Measurements from ENCODE around the gene AMFR. TPM values are rescaled to one million over a fixed set of nuclear protein-coding genes. Genes with fewer than 3 reads are reported as not detected.

Gene AMFR
- total RNA-seq, 3 donors from 2014 or later (not counting 1 experiment from before 2014, with no cell fraction given): 58.4 to 87.1 (median 71.7) TPM

GRCh38 chr16:56327929-56328258 lies 97.5 kb downstream of the AMFR start:
- Mint-ChIP-seq H3K4me3 (no peak overlapping the region), H3K4me1 (peaks cover 0 to 5% of the 10 kb centered on the region in 2 donors), H3K9me3 (no peaks in the 10 kb centered on the region), H3K36me3 (no peaks in the 10 kb centered on the region), H3K27ac (no peak overlapping the region), H3K27me3 (ENCODE audit: low read depth in 2 of 2) (no peaks in the 10 kb centered on the region)
- H3K4me3 ChIP-seq (ENCODE audit: low read length): no peak overlapping the region
- H3K27ac ChIP-seq (ENCODE audit: low read length): no peak overlapping the region
- WGBS (ENCODE audit: insufficient coverage): 90% methylated on average over 5 of the region's 6 CpGs
- no peaks in the 10 kb centered on the region for H3K27me3 ChIP-seq (ENCODE audit: control insufficient read depth, insufficient read depth, low read length)
- intact Hi-C loops (cut with micrococcal nuclease): no loop called here
- H3K9me3 ChIP-seq (ENCODE audit: control insufficient read depth, insufficient read depth, low read length): no peaks in the 10 kb centered on the region
- no peaks in the 10 kb centered on the region for H3K36me3 ChIP-seq (ENCODE audit: control insufficient read depth, insufficient read depth, low read length)
- ATAC-seq: no peak
- no peaks in the 10 kb centered on the region for H3K4me1 ChIP-seq (ENCODE audit: control insufficient read depth, insufficient read depth, low read length)
- no peak for DNase-seq
- no peak for TF ChIP-seq CTCF (IDR thresholded peaks at IDR 0.05)

GRCh38 chr16:56327071-56327928 lies 98.0 kb downstream of the AMFR start:
- no peak for TF ChIP-seq CTCF (IDR thresholded peaks at IDR 0.05)
- WGBS (ENCODE audit: insufficient coverage): 94% methylated on average over 13 of the region's 18 CpGs
- Histone ChIP-seq H3K4me1 (ENCODE audit: control insufficient read depth, insufficient read depth, low read length) (no peaks in the 10 kb centered on the region), H3K9me3 (ENCODE audit: control insufficient read depth, insufficient read depth, low read length) (no peaks in the 10 kb centered on the region), H3K27ac (ENCODE audit: low read length) (no peak overlapping the region), H3K36me3 (ENCODE audit: control insufficient read depth, insufficient read depth, low read length) (no peaks in the 10 kb centered on the region), H3K27me3 (ENCODE audit: control insufficient read depth, insufficient read depth, low read length) (no peaks in the 10 kb centered on the region), H3K4me3 (ENCODE audit: low read length) (no peak overlapping the region)
- DNase-seq: no peak
- H3K4me3 Mint-ChIP-seq: no peak overlapping the region
- H3K27me3 Mint-ChIP-seq (ENCODE audit: low read depth in 2 of 2): no peaks in the 10 kb centered on the region
- no peak for ATAC-seq
- H3K9me3 Mint-ChIP-seq: no peaks in the 10 kb centered on the region
- H3K4me1 Mint-ChIP-seq: peaks cover 0 to 5% of the 10 kb centered on the region in 2 donors
- intact Hi-C loops (cut with micrococcal nuclease): no loop called here
- no peaks in the 10 kb centered on the region for H3K36me3 Mint-ChIP-seq
- H3K27ac Mint-ChIP-seq: no peak overlapping the region

- Histone ChIP-seq H3K27me3 (ENCODE audit: control insufficient read depth, insufficient read depth, low read length) (no peaks in the 10 kb centered on the region), H3K9me3 (ENCODE audit: control insufficient read depth, insufficient read depth, low read length) (no peaks in the 10 kb centered on the region), H3K4me1 (ENCODE audit: control insufficient read depth, insufficient read depth, low read length) (no peaks in the 10 kb centered on the region), H3K4me3 (ENCODE audit: low read length) (no peak overlapping the region), H3K36me3 (ENCODE audit: control insufficient read depth, insufficient read depth, low read length) (no peaks in the 10 kb centered on the region), H3K27ac (ENCODE audit: low read length) (no peak overlapping the region)
- Mint-ChIP-seq H3K9me3 (no peaks in the 10 kb centered on the region), H3K36me3 (no peaks in the 10 kb centered on the region), H3K4me3 (no peak overlapping the region), H3K4me1 (peaks cover 0 to 5% of the 10 kb centered on the region in 2 donors), H3K27ac (no peak overlapping the region), H3K27me3 (ENCODE audit: low read depth in 2 of 2) (no peaks in the 10 kb centered on the region)
- no peak for TF ChIP-seq CTCF (IDR thresholded peaks at IDR 0.05)
- DNase-seq: no peak
- 92% methylated on average over 6 of the region's 6 CpGs for WGBS (ENCODE audit: insufficient coverage)
- no peak for ATAC-seq
- intact Hi-C loops (cut with micrococcal nuclease): no loop called here
Measured at GRCh38 chr16:56325956-56326355, 99.4 kb downstream of the AMFR start.

- no peak overlapping the region for H3K27ac Mint-ChIP-seq
- Histone ChIP-seq H3K9me3 (ENCODE audit: control insufficient read depth, insufficient read depth, low read length) (no peaks in the 10 kb centered on the region), H3K4me1 (ENCODE audit: control insufficient read depth, insufficient read depth, low read length) (no peaks in the 10 kb centered on the region), H3K27ac (ENCODE audit: low read length) (no peak overlapping the region), H3K4me3 (ENCODE audit: low read length) (no peak overlapping the region), H3K27me3 (ENCODE audit: control insufficient read depth, insufficient read depth, low read length) (no peaks in the 10 kb centered on the region), H3K36me3 (ENCODE audit: control insufficient read depth, insufficient read depth, low read length) (no peaks in the 10 kb centered on the region)
- intact Hi-C loops (cut with micrococcal nuclease): no loop called here
- ATAC-seq (no peak), DNase-seq (no peak)
- no peaks in the 10 kb centered on the region for H3K27me3 Mint-ChIP-seq (ENCODE audit: low read depth in 2 of 2)
- 91% methylated on average over 9 of the region's 9 CpGs for WGBS (ENCODE audit: insufficient coverage)
- H3K36me3 Mint-ChIP-seq: no peaks in the 10 kb centered on the region
- peaks cover 0 to 5% of the 10 kb centered on the region in 2 donors for H3K4me1 Mint-ChIP-seq
- no peak overlapping the region for H3K4me3 Mint-ChIP-seq
- H3K9me3 Mint-ChIP-seq: no peaks in the 10 kb centered on the region
- no peak for TF ChIP-seq CTCF (IDR thresholded peaks at IDR 0.05)
Measured at GRCh38 chr16:56324406-56324805, 100.9 kb downstream of the AMFR start.
